Non-pigmented ciliary epithelial cell (primary cell): ENCODE data around the gene SOST.

Experiments
- DNase-seq: peaks from one replicate; pipeline ENCODE4 v3.0.0-alpha.2; 2010; ENCODE audit warnings: low read depth

The SOST gene

DNA sequence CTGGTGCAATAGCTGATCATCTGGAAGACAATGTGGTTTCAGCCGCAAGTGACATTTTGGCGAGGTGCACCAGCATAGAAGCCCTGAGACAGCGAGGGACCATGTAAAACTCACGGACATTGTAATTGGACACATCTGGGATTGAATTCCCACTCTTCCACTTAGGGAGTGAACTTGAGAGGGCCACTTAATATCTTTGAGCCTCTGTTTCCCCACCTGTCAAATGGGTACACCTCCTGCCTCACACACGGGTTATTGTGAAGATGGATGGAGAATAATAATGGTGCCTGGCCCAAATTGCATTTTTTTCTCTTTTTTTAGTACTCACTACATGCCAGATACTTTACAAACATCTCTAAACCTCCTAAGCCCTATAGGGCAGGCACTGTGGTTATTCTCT is 51.4 kb downstream of the SOST start:
- no peak for DNase-seq

- no peak for DNase-seq
Observed at GRCh38 chr17:43706235-43706634, 52.4 kb downstream of the SOST start.
